Hematopoietic multipotent progenitor cell treated with erythropoietin and hydrocortisone succinate and interleukin-3 and kit ligand, for 8 days (in vitro differentiated cells): ENCODE results near the gene GNAT3.
A peak's percentile ranks its signal among the peaks of the same experiment; 100 is the strongest.

Experiments
- DNase-seq: peaks from one replicate; pipeline ENCODE4 v3.0.0-alpha.2; 2015

The GNAT3 gene

DNA sequence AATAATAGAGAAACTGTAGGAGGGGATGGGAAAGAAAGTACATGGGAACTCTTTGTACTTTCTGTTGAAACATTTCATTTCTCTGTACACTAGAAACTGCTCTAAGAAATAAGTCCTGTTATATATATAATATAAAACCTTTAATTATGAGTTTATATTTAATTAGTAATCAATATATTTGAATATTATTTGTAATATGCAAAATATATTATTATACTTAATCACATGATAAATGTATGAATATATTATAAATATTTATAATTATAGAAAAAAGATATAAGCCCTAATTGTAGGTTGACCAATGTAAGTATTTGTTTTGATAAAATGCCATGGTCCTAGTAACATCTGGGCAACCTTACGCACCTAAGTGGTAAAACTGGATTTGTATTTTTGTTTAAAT lies 51.0 kb downstream of the GNAT3 start:
- no peak for DNase-seq

- DNase-seq: no peak
Observed at GRCh38 chr7:80459776-80460510, 51.9 kb downstream of the GNAT3 start.

DNA sequence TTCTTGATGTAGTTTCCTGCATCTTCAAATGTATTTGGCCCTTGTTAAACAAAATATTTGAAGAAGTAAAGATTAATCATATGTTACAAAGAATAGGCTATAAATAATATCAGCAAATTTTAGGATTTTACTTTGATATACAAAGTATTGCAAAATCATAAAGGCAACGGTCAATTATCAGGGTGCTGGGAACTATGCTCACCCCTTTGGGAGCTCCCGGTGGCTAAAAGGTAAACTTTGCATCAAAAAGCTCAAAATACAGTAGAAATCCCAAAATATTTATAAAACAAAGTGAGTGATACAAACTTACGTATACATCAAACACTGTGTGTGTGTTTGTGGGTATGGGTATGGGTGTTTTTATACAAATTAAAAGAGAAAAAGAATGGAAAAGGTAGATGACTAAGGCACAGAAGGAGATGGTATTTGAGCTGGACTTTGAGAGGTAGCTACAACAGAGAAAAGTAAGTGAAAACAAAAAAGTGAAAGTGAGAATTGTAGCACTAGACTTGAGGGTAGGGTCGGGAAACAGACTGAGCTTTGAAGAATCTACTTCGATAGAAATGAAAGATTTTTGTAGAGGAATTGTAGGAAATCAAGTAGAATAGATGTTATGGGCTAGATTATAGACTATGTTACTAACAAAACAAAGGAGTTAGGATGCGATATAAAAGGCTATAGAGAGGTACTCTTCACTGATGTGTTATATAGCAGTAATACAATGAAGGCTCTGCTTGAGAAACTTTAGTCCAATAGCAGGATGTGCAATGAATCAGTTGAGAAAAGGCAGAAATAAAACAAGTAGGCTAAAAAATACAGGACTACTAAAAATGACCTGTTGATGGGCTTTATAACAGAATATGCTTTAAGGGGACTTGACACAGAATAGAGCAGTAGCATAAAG lies 52.8 kb downstream of the GNAT3 start:
- DNase-seq: no peak

DNA sequence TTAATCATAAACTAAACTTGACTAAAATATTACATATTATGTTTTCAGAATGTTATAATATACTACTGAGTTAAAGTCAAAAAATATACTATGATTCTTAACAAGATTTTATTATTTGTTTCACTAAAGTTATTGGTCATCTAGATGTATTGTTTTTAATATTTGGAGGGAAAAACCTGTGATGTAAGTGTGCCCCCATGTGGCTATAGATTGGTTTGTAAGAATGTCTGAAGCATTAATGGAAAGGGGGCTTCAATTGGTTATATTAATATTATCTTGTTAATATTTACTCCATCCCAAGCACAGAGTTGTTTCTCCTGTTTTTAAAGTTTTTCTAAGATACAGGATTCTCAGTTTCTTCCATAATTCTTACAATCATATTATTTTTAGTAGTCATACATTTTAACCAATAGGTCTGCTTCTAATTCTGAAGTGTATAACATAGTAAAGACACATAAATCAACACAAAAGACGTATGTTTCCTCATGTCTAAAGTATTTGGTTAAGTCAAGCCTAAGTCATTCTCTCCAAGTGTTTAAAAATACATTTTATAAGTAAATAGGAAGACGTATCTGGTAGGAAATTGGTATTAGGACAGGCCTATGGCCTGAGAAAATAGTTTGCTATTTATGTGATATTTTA lies 58.0 kb downstream of the GNAT3 start:
- peak; percentile 74 for DNase-seq

DNA sequence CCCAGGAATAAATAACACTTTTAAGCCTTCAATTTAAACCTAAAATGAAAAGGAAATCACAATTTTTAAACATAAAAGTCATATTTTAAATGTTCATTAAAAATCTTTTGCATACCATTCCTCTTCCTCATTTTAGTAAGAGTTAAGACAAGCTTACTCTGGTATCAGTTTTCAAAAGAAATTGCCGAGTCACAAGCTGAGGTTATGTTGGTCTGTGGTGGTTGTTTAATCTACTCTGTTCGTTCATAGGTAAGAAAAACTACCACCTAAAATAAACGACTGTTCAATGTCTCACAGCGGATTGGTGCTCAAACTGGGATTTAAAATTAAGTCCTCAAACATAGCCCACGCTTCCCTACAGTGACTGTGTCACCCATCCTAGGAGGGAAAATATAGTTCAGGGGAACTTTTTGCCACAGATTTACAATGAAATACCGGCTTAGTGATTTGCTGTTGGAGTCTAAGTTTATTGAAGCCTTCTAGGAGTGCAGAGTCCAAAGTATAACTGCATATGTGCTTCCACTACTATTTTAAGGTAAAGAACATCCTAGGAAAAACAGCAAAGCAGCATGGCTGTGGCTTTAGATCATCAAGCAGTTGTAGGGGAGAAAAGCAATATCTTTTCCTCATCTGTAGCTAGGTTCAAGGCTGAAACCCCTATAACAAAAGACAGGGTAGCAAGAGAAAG lies 61.1 kb downstream of the GNAT3 start:
- peak; percentile 46 for DNase-seq

- no peak for DNase-seq
Observed at GRCh38 chr7:80449836-80450235, 62.0 kb downstream of the GNAT3 start.

DNA sequence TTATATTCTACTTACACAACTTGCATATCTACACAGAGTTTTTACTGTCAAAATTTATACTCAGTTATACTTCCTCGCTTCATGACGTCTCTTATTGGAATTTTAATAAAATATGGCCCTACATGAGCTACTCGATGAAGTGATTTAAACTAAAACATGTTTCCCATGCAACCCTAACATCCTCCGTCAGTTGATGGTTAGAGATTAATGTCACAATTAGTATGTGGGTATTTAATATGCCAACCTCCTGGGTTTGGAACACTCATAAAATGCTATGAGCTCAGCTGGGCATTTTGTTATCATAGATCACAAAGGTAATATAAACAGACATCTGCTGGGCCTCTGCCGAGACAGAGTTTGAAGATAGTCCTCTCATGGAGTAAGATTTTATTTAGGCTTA lies 66.5 kb downstream of the GNAT3 start:
- no peak for DNase-seq

GRCh38 chr7:80444811-80445210 lies 67.1 kb downstream of the GNAT3 start:
- no peak for DNase-seq

DNA sequence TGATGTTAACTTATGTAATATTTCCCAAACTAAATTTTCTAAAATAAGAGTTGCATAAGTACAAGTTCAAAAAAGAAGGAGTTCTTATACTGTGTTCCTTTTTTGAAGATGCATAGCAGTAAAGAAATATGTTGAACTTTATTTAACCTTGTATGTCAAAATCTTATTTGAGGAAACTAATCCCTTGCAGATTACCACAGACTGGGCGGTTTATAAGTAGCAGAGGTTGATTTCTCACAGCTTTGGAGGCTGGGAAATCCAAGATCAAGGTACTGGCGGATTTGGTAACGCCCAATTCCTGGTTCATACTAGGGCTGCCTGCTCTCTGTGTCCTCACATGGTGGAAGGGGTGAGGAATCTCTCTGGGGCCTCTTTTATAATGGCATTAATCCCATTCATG lies 68.5 kb downstream of the GNAT3 start:
- no peak for DNase-seq

- DNase-seq: no peak
Observed at GRCh38 chr7:80440883-80441282, 71.0 kb downstream of the GNAT3 start.

DNA sequence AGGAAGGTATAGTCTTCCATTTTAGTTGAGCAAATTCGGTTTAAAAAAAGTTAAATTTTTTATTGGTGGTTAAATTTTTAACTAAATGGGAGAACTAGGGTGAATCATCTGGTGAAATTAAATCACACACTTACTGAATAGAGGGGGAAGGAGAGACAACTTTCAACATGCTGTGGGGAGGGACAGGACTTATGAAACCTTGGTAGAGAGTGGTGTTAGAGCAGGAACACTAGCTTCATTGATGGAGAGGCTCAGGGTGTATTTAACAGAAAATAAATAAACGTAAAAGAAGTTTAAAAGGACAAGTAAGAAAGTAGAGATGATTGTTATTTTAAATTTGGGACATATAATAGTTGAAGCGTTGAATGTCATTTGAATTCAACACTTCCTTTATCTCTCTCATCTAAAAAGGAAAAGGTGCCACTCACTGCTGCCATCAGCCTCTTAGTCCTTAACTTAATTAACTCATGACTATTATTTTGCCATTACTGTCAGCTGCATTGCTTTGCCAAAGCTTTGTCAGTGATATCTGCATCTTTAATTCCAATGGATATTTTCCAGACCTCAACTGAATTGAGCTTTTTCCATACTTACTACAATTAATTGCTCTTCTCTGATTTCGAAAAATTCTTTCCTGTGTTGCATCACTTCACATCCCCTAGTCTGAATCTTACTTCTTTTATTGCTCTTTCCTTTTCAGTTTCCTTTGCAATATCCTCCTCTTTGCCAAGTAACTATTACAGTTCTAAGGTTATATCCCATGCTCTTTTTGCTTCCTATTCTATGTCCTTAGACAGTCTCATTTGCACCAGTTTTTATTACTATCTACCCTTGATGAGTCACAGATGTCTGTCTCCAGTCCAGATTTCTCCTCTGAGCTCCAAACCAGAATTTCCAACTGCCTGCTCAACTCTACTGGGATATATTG lies 71.7 kb downstream of the GNAT3 start:
- DNase-seq: no peak

- no peak for DNase-seq
Observed at GRCh38 chr7:80435521-80435920, 76.3 kb downstream of the GNAT3 start.

- no peak for DNase-seq
Observed at GRCh38 chr7:80434047-80434446, 77.8 kb downstream of the GNAT3 start.

DNA sequence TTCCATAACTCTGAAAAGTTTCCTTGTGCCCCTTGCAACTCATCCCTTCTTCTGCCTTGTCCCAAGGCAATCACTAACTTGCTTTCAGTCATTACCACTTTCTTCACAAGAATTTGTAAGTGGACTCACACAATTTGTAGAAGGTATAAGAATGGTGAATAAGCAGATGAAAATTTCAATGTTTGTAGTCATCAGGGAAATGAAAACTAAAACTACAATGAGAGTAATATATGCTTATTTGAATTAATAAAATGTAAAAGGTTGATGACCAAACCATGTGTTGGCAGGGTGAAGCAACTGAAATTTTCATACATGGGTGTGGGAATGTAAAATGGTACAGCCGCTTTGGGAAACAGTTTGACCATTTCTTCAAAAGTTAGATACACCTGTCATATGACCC lies 79.7 kb downstream of the GNAT3 start:
- no peak for DNase-seq

DNA sequence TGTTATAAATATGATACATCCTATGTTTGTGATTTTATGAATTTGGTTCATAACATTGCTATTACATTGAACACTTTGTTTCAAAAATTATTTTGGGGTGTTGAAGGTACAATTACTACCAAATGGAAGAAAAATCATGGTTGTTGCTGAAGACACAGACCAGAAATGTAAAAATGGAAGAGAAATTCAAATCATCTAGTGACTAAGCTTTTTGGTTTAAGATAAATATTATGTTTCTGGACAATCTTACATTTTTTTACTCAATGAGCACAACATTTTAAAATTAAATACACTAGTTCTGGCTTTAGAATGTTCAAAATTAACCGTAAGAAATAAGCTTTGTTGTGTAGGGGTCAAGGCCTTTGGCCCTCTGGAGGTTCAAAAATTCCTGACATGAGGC lies 82.7 kb downstream of the GNAT3 start:
- DNase-seq: no peak

DNA sequence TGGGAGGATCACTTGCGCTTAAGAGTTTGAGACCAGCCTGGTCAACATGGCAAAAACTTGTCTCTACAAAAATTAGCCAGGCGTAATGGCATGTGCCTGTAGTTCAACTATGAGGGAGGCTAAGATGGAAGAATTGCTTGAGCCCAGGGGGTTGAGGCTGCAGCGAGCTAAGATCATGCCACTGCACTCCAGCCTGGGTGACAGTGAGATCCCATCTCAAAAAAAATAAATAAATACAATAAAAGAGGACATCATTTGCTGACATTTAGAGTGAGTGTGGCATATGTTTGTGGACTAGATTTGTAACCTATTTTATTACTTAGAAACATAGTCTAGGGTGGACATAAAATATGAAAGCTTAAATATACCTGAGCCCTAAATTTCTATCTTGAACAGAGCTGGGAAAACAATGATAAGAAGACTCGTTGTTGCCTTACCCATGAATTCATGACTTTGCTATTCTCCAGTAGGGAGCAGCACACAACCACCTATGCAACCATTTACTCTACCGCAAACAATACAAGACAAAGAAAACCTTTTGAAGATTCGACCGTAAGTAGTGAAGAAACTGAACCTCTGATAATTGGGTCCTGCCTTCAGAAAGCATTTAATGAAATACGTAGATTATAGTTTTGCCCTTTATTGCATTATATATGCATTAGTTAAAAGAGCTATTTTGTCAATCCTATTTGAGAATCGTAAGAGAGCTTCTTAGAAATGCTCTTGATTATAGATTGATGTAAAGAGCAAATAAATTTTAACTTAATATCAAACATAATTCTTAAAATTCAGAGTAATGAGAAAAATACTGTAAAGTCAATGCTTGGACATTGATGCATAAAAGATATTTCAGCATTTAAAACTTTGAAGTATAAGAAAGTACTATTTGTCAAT lies 83.5 kb downstream of the GNAT3 start:
- DNase-seq: peak; percentile 92

- DNase-seq: no peak
Observed at GRCh38 chr7:80427218-80427617, 84.6 kb downstream of the GNAT3 start.

DNA sequence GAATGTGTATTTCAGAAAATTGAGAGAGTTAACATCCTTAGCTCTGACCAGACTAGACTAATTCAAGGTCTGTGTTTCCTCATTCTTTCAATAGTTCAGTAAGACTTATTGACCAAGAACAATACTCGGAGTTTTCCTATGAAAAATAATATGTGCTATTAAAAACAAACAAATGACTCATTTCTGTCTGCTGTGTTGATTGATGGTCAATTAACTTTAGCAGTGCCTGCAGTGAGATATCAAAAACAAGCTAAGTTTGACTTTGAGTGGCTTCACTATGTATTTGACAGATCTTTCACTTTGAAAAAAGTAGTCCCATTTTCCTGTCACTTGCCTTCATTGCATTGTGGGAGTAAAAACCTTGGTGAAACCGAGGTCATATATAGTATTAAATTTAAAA lies 91.0 kb downstream of the GNAT3 start:
- no peak for DNase-seq

- no peak for DNase-seq
Observed at GRCh38 chr7:80417211-80417793, 94.6 kb downstream of the GNAT3 start.

DNA sequence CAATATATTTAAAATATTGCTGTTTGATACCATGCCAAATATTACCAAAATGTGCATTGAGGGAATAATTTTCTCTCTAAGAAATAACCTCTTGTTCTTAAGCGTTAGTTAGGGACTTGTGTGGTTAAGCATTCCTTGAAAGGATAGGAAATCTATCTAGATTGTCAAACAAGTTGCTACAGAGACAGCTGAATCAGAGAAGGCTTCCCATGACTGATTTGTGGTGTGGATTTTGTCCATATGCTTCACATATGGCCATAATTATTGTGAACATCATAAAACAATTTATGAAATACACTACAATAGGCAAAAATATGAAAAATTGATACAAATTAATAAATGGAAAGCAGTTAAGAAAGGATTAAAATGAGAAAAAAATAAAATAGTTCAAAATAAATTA lies 96.3 kb downstream of the GNAT3 start:
- no peak for DNase-seq

DNA sequence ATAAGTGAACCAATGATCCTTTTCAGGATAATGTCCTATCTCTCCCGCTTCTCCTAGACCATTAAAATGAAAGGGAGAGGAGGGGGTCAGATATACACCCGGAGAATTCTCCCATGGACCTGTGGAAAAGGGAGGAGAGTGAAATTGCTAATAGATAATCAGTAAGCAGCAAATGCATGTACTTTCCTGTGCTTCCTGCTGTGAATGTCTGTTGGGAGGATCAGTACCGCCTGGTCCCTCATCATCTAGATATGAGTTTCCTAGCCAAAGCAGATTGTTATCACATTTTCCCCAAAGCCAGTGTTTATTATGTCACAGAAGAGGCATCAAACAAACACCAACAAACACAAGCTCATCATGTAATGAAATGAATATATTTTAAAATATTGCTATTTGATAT lies 96.8 kb downstream of the GNAT3 start:
- DNase-seq: no peak
